GM19372 (cell line): ENCODE results near the gene COL20A1.
"Not testable (repeated sequence)": the region's sequence is repeated elsewhere in the genome, so short reads cannot be mapped to it uniquely, and the experiment has no call there.

Experiments
- ATAC-seq: cut with Tn5 transposase; IDR thresholded peaks from one replicate; pipeline ENCODE4 v1.9.1; 2021; ENCODE audit warnings: mild to moderate bottlenecking, low read depth, moderate library complexity; ENCODE audit not compliant: unreplicated experiment

Gene COL20A1

GRCh38 chr20:63305933-63306672 lies 13.1 kb downstream of the COL20A1 start:
- ATAC-seq, result not testable (repeated sequence)

- ATAC-seq, result no peak
These were observed 13.9 kb downstream of the COL20A1 start for GRCh38 chr20:63306673-63307537.

- ATAC-seq, result no peak
These were observed 14.7 kb downstream of the COL20A1 start for GRCh38 chr20:63307538-63308217.

GRCh38 chr20:63308218-63308911 lies 15.4 kb downstream of the COL20A1 start:
- ATAC-seq, result no peak

GRCh38 chr20:63309261-63310071 lies 16.5 kb downstream of the COL20A1 start:
- no peak for ATAC-seq

- no peak for ATAC-seq
These were observed 17.4 kb downstream of the COL20A1 start for GRCh38 chr20:63310265-63310991.

GRCh38 chr20:63311186-63311832 lies 18.3 kb downstream of the COL20A1 start:
- ATAC-seq, result no peak

- no peak for ATAC-seq
These were observed 18.9 kb downstream of the COL20A1 start for GRCh38 chr20:63311833-63312243.

GRCh38 chr20:63312273-63312672 lies 19.3 kb downstream of the COL20A1 start:
- ATAC-seq, result no peak

GRCh38 chr20:63312690-63313348 lies 19.8 kb downstream of the COL20A1 start:
- ATAC-seq, result no peak

- ATAC-seq, result no peak
These were observed 20.5 kb downstream of the COL20A1 start for GRCh38 chr20:63313349-63314014.

- ATAC-seq, result no peak
These were observed 21.1 kb downstream of the COL20A1 start for GRCh38 chr20:63314015-63314471.

- no peak for ATAC-seq
These were observed 21.7 kb downstream of the COL20A1 start for GRCh38 chr20:63314566-63315239.

GRCh38 chr20:63315240-63315689 lies 22.3 kb downstream of the COL20A1 start:
- no peak for ATAC-seq

GRCh38 chr20:63315731-63316491 lies 22.9 kb downstream of the COL20A1 start:
- no peak for ATAC-seq

GRCh38 chr20:63316502-63316921 lies 23.5 kb downstream of the COL20A1 start:
- ATAC-seq, result no peak
